ENCODE measurements around the gene DDX20. TPM values are rescaled to one million over a fixed set of nuclear protein-coding genes. Genes with fewer than 3 reads are reported as not detected.

DDX20 gene, protein sequence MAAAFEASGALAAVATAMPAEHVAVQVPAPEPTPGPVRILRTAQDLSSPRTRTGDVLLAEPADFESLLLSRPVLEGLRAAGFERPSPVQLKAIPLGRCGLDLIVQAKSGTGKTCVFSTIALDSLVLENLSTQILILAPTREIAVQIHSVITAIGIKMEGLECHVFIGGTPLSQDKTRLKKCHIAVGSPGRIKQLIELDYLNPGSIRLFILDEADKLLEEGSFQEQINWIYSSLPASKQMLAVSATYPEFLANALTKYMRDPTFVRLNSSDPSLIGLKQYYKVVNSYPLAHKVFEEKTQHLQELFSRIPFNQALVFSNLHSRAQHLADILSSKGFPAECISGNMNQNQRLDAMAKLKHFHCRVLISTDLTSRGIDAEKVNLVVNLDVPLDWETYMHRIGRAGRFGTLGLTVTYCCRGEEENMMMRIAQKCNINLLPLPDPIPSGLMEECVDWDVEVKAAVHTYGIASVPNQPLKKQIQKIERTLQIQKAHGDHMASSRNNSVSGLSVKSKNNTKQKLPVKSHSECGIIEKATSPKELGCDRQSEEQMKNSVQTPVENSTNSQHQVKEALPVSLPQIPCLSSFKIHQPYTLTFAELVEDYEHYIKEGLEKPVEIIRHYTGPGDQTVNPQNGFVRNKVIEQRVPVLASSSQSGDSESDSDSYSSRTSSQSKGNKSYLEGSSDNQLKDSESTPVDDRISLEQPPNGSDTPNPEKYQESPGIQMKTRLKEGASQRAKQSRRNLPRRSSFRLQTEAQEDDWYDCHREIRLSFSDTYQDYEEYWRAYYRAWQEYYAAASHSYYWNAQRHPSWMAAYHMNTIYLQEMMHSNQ
- total RNA-seq = 33.9 and 38.9 TPM in 2 replicates

GRCh38 chr1:111755331-111756123 is at the start of gene DDX20:
Gene DDX20, plus strand, starts transcription at chr1:111755901. Its CDS starts 24 bp downstream, at chr1:111755925.

GRCh38 chr1:111739194-111739924 is 16.3 kb upstream of the DDX20 start, which contains the start of gene INKA2:
Gene INKA2, minus strand, starts transcription at chr1:111739395. Its CDS starts 153 bp downstream, at chr1:111739242.

Small RNA genes within 50 kb of the gene (small RNA-seq; reads per million reads assigned to genes)
- gene INKA2 = 0.42 reads per million

Other genes with a start within 250 kb of the DDX20 start
- 42.2 and 53.1 TPM in 2 replicates for gene RAP1A, start 136.1 kb upstream of the DDX20 start, total RNA-seq
- gene INKA2, start 16.5 kb upstream of the DDX20 start, total RNA-seq = 4.4 and 5.0 TPM in 2 replicates
- not detected in 2 replicates for gene KCND3, start 233.8 kb downstream of the DDX20 start, total RNA-seq